H1 (cell line): ENCODE measurements around the gene PEX16. TPM values are rescaled to one million over a fixed set of nuclear protein-coding genes. Genes with fewer than 3 reads are reported as not detected.

ENCODE experiments used
- CBX8 ChIP-seq: fragments of 300-800, 300-1000 bp; sonication (generic); IDR thresholded peaks from 2 replicates; pipeline ENCODE4 v1.7.1; 2016; ENCODE audit warnings: low read depth, low read length, borderline replicate concordance
- JUND ChIP-seq: IDR thresholded peaks from 2 replicates; pipeline ENCODE4 v1.6.1; 2011; ENCODE audit warnings: mild to moderate bottlenecking, improper control_type of control experiment, low read length
- KDM1A ChIP-seq: fragments of 200-600, 300-600 bp; sonication (generic); IDR thresholded peaks from 2 replicates; pipeline ENCODE4 v1.7.1; 2016; ENCODE audit warnings: mild to moderate bottlenecking, low read length, borderline replicate concordance
- polyA plus RNA-seq, 7 experiments: library from polyadenylated mRNA; depleted of rRNA in 3 of 7; stranded (reverse) in 5 of 7; unstranded in 2 of 7; fragments of >200 nt in 5 of 7; fragments of 200-250 nt in 2 of 7; gene quantifications; 1 replicate in 5 of 7; 2 replicates in 1 of 7; 4 replicates in 1 of 7; pipeline versions ENCODE4 v1.2.1 to v1.2.3, GENCODE V29; 2011 to 2013; ENCODE audit warnings: missing spikeins in 2 of 7, mixed read lengths in 2 of 7
- total RNA-seq: library from RNA; stranded (reverse); fragmentation: NEBNext Ultra II Directional; extraction: Animal tissue kit (Norgen Biotek cat#: 25700); gene quantifications from 2 replicates; pipeline ENCODE4 v1.2.1, GENCODE V29; 2021

Gene PEX16
- total and polyA plus RNA-seq, 2 of the 8 experiments (the other 6 are each of a cell fraction or from before 2014, with no cell fraction given), result 29.2 to 36.0 TPM

DNA sequence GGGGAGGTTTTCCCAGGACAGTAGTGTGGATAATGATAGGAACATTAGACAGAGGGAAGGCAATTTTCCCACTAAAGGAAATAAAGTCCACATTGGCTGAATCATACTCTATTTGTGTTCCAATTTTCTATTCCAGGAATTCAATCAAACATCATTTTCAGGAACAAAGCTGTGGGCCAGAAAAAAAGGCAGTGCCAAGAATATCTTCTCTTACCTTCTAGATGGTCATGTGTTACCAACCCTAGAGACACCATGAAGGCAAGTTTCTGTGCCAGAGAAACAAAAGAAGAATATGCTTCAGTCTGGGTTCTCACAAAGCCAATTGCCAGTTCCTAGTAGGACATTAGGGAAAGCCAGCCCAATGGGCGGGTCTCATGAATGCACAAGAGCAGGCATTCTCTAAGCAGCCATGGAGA lies 32.3 kb upstream of the PEX16 start (continued):
- TF ChIP-seq CBX8, result no peak
- no peak for TF ChIP-seq KDM1A
- TF ChIP-seq JUND, result no peak
